HG03342 (cell line): ENCODE results near the gene APP.

Experiments used
- ATAC-seq: cut with Tn5 transposase; IDR thresholded peaks from one replicate; pipeline ENCODE4 v1.9.1; 2021; ENCODE audit warnings: mild to moderate bottlenecking, moderate library complexity; ENCODE audit not compliant: unreplicated experiment

APP gene

DNA sequence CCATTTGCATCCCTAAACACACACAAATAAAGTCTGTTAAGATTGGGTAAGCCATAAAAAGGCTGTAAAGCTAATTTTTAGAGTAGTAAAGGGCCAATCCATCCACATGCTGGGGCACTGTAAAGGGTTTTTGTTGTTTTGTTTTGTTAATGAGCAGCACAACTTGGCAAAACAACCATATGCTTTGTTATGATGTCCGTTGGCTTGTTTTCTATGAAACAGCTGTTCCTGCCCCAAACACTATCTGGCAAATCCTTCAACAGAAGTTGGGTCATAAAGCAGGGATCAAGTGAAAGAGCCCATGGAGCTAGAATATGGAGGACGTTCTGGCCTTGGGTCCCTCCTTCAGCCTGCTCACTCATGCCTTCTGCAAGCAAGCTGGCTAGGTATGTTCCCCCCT is 183.6 kb downstream of the APP start:
- ATAC-seq, result no peak

DNA sequence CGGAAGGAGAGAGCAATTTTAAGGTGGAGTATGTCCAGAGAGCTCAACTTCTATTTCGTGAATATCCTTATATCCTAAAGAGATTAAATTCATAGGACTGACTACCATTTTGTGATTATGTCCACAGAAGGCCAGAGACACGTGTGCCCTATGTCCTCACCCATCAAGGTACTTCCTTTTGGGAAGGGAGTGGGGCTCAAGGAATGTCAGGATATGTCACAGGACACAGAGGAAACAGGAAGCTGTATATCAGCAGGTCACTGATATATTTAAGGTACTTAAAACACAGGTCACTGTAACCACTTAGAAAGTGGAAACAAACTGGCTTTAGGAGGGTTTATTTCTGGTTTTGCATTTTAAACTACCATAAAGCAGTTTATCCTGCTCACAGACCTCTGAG is 184.6 kb downstream of the APP start:
- ATAC-seq, result no peak

DNA sequence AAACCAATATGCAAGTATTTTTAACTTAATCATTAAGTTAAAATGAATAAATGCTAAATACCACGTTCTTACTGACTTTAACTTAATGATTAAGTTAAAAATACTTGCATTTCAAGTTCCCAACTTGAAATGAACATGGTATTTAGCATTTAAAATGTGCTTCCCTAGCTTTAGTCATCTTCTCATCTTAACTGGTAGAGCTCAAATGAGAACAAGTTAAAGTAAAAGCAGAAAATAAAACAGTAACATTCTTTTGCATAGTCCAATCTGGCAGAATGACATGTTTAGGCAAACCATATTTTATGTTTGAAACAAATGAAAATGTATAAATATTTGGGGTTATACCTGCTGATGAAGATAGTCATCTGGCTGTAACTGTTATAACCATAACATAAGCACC is 186.0 kb downstream of the APP start:
- ATAC-seq, result no peak

DNA sequence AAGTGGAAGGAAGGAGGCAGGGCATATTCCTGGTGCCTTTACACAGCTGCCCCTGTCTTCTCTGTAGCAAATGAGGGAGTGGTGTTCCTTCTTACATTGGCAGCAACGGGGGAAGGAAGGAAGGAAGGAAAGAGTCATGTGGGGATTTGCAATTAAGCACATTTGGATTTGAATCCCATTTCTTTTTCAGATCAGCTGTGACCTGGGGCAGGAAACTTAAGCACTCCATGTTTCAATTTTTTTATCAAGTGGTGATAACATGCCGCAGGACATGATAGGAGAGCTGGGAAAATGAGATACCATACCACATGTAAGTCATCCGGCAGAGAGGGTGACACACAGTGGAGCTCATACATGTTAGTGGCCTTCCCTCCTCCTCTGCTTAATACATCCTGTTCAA is 186.8 kb downstream of the APP start:
- ATAC-seq, result no peak

DNA sequence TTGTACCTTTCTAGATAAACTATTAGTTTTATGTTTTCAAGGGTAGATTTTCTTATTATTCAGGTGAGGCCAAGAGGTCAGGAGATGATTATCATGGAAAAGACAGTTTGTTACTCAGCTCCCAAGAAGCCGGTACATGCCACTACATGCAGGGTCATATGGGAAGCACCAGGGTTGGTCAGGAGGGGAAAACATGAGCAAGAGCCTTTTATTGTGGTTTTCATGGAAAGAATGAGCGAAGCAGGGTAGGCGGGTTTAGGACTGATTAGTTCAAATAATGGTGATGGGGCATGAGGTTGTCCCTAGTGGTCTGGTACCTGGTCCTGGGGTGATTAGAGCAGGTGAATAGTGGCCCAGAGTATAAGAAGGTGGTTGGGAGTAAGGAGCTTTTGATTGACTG is 189.9 kb downstream of the APP start:
- ATAC-seq, result no peak

DNA sequence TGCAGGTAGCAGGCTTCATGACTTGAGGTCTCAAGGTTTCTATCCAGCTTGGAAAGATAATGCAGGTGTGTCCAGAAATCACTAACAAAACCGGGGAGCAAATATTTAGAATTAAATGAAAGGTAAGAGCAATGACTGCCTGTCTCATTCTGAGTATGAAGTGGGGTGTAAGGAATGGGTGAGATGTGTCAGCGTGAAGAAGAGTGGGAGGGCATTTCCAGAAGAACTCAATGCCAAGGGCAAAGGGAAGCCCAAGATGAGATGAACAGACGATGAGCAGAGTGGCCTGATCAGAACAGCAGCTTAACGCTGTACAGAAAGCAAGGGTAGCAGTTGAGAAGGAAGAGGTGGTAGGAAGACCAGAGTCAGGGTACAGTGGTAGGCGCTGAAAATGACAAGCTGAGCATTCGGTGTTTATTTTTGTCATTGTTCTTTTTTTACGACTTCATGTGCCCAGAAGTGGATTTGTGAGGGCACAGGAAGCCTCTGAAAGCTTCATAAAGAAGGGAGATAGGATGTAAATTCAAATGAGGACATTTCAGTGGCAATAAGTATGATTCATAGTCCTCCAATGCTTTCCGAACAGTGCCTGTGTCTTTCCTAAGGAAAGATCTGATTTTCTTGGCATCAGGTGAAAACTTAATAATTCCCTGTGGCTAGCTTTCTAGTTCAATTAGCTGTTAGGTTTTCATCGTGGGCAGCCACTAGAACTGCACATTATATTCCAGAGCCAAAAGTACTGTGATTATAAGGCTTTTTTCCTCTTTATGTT is 190.5 kb downstream of the APP start:
- no peak for ATAC-seq

DNA sequence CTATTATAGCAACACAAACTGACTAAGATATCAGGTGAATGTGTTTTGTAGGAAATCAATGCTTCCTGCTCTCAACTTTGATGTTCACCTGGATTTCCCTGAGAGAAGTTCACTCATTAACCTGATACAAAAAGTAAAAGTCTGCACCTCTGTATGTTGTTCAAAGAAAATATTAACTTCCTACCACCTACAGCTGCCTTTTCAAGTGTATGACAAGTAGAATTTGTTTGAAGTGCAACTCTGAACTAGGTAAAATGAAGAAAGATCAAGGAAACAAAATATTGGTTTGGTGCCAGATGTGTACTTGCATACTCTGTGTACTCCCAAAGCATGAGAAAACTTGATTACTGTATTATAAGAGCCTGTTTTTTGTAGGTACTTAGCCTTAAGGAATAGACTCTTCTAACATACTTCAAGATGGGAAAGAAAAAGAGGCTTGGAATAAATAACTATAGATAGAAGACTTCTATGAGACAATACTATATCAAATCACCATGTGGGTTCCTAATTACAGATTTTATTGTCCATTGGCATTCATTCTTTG is 193.4 kb downstream of the APP start:
- no peak for ATAC-seq

DNA sequence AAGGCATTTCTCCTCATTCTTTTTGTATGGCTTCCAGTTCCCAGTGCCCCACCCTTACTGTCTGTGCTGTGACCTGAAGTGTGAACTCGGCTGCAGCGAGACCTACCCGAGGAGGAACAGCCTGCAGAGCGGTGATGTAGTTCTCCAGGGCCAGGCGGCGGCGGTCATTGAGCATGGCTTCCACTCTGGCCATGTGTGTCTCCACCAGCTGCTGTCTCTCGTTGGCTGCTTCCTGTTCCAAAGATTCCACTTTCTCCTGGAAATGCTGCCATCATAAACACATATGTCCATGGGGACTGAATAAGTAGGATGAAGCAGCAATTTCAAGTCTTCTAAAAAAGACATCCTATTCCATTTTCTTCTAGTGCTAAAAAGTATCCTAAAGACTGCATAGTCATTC is 195.6 kb downstream of the APP start:
- no peak for ATAC-seq

DNA sequence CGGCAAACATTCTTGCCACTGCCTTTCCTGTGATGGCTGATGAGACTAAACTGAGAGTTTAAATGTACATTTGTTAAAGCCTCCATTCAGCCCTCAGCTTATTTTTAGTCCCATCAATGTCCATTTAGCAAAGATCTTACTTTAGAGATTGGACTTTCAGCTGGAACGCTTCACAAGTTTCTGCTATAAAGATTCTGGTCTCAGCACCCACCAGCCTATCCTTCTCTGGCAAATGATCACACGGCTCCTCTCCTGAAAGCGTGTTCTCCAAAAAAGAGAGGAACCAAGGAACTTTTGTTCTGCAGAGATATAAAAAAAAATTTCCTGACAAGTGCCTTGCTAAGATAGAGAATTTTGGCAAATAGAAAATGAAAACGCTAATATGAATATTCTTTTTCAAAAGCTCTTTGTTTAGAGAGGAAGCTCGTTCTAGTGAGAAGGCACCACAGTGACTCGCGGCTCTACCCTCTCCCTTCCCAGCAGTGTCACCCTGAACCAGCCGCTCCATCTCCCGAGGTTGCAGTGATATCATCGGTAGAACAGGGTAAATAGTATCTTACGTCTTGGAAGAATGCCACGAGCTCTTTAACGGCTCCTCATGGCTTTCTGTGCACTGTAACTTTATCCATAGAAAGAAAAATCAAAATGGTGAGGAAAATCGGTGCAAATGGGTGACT is 200.2 kb downstream of the APP start:
- no peak for ATAC-seq

DNA sequence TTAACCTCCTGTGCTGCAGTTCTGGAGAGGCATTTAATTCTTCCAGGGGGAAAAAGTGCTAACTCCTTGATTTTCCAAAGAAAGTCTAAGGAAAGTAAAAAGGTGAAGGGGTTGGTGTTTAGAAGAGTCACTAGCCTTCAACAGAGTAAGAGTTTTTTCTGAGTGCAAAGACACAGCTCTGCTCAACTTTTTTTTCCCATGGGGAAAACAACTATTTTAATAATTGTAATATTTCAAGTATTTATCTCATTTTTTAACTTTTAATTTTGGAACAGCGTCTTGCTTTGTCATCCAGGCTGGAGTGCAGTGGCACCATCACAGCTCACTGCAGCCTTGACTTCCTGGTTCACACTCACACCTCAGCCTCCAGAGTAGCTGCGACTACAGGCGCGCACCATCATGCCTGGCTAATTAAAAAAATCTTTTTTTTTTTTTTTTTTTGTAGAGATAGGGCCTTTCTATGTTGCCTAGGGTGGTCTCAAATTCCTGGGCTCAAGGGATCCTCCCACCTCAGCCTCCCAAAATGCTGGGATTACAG is 202.6 kb downstream of the APP start:
- peak; percentile 55 for ATAC-seq

DNA sequence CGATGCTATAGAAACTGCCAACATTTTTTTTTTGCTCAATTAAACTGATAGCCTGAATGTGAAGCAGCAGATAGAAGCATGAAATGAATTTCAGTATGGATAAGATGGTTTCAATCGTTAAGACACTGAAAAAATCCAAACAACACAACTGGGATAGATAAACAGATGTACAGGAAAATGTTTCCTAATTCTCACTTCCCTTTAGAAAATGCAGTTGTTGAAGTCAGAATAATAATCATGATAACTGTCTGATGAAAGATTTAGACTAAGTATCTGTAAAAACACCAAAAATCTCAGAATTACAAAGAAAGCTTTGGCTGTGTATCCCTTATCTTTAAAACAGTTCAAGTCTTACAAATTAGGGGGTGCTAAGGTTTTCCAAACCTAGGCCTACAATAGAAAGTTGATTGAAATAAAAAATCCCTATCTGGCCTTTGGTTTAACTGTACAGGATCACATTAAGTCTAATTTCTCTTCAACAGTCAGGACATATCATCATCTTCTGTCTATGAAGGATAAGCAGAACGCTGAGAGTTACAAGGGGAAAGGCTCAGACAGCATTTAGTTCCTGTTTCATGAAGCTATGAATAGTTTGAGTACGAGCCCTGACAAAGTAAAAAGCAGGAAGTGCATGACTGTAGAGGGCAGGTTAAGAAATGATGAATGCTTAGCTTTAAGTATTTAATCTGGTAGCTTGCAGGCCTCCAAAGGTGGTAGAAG is 203.2 kb downstream of the APP start:
- ATAC-seq, result peak; percentile 97

DNA sequence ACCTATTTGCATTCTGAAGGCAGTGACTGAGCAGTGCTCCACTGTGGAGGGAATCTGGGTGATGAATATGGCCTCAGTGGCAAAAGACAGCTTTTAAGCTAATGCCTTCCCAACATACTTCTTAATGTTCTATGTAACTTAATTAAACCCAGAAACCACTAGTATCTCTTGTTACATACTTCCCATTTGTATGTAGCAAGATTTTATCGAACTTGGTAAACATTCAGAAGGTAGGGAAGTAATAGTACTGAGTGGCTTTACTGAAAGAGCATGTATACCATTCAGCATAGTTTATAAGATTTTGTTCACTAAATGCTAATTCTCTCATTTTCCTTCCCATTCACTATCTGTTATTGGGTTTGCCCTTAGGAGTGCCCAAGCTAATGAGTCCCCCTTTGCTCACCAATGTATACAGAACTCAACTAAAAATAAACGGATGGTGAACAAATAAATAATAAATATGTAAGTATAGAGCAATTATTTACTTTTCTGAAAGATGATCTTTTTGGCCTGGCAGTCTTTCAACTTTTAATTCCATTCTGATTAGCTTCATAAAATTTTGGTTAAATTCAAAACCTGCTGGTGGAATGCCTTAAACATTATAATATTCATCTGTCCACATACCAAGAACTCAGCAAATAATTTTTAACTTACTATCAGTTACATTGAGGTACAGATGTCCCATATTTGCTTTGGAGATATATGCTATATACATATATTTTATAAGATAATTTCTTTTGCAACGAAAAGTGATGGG is 204.4 kb downstream of the APP start:
- ATAC-seq, result no peak

DNA sequence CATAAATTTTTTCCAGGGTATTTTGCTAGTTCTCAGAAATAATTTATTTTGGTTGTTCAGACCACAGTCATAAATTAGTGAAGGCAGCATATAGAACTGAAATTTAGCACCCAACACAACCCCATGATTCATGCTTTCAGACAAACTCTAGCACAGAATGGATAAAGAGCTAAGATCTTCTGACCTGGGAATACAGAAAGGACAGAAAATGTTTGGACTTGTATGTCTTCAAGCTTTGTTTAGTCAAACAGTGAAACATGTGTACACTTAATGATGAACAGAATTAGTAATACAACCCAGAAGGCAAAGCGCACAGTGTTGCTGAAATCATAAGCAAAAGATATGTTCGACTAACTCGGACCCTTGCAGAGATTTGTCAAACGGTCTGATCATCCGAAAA is 205.6 kb downstream of the APP start:
- ATAC-seq, result no peak

DNA sequence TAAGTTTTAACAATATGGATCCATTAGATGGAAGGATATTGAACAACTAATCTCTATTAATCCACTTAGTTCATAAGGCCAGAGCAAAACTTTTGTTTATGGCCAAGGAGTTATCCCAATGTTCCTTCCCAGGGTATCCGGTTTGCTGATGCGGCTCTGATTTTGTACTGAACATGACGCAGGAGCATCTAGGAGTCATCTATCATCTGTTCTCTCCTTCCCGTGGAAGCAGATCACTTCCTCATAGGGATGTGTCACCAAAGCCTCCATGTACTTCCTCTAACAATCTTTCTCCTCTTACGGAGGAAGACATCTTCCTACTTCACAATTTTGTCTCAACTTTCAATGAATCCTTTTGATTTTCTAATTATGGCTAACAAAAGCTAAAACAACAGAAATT is 206.6 kb downstream of the APP start:
- no peak for ATAC-seq

DNA sequence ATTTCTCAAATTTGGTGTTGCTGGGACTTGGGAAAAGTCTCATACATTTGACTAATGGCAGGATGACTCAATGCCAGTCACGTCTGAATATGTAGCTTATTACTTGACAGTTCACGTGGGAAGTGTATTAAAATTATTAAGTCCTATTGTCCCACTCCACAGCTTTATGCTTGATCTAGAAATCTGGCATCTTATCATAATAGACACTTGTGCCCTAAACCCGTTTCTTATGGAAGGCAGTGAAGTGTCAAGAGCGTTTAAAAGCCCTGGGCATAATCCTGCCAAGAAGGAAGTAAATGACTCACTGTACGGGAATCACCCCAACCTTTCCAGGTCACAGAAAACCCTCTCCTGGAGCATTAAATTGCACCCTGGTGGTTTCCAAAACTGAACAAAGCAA is 207.4 kb downstream of the APP start:
- no peak for ATAC-seq

DNA sequence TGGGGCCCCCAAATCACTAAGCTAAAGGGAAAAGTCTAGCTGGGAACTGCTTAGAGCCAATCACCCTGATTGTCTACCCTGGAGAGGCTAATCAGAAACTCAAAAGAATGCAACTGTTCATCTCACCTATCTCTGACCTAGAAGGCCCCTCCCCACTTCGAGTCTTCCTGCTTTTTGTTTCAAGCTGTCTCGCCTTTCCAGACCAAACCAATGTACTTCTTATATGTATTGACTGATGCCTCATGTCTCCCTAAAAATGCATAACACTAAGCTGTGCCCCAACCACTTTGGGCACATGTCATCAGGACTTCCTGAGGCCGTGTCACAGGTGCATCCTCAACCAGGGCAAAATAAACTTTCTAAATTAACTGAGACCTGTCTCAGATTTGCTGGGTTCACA is 209.5 kb downstream of the APP start:
- no peak for ATAC-seq

DNA sequence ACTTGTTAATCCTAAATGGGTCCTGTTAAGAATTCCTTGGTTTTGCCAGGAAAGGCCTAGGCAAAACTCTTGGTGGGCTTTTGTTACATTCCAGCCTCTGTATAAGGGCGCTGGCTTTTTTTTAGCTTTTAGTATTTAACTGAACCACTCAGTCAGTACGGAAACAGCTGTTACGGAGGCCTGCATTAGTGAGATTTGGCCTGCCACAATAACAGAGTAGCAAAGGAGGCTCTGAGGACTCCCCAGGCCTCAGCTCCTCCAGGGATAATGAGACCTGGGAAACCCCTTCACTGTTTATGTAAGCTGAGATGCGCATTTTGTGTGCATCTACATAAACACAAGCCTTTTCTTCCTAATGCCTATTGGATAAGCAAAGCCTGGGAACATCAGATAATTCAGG is 210.2 kb downstream of the APP start:
- ATAC-seq, result no peak

DNA sequence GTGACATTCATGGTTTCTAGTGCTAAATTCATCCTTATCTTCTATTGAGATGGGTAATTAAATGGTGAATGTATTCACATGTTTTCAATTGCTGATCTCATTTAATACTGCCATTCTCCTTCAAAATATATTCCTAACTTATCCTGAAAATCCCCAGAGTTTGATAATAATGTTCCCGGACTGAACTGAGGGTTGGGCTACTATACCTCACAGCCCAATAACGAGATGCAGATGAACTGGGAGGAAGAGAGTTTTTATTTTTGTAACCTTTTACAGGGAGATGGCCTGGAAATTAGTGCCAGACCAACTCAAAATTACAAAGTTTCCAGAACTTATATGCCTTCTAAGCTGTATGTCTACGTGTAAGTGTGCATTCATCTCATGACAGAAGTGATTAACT is 210.8 kb downstream of the APP start:
- ATAC-seq, result no peak

DNA sequence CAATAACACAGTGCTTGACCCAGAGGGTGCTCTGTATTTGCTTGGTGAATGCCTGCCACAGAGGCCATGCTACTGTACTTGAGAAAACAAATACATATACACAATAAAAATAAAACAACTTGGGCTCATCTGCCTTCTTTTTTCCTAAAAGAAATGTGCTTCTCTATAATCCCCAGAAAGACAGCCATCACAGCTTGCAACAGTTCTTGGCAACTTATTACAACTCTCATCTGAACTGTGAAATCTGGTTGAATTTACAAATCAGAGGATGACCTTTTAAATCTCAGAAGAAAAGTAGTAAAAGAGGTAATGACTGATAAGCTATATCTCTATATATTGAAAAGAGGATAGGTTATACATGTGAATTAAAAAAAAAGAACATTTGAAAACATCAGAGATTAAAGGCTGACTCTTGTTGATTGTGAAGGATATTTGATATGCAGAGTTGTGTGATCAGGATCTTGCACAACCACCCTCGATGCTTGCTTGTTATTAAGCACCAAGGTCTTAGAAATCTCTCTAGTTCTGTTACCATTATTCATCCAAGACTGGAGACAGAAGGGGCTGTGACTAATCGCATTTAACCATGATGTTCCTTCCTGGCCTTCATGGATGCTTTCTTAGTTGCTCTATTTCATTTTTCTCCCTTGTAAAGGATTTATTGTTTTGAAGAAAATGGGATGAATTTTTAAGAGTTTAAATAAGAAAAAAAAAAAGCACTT is 213.4 kb downstream of the APP start:
- no peak for ATAC-seq

DNA sequence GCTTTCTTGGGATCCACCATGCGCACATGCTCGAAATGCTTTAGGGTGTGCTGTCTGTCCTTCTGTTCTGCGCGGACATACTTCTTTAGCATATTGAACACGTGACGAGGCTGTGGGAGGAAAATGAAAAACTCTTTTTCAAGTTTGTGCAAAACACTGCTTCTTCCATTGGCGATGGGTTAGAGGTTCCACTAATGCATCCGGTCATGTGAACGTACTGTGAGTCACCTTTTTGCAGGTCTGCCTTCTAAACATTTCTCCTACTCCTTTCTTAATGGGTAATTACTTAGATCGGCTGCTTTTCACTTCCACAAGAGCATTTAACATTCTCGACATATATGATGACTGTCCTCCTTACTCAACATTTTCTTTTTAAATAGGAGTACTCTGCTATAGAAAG is 214.9 kb downstream of the APP start:
- no peak for ATAC-seq
